HL-60 (cell line): ENCODE data around the gene NRP1.

ENCODE experiments used
- DNase-seq, 2 experiments: peaks; one replicate each; pipeline ENCODE4 v3.0.0-alpha.2; 2010 to 2020; ENCODE audit warnings: low read depth in 1 of 2, low spot score in 1 of 2
- H3K27ac ChIP-seq: fragments of 250-450 bp; sonication (Bioruptor Pico); replicated peaks from 2 replicates; pipeline ENCODE4 v1.5.1; 2020; ENCODE audit warnings: mild to moderate bottlenecking, moderate library complexity
- H3K27me3 ChIP-seq: fragments of 250-450 bp; sonication (Bioruptor Pico); 2 replicates; pipeline ENCODE4 v1.5.1; 2021; ENCODE audit warnings: mild to moderate bottlenecking, moderate library complexity; ENCODE audit not compliant: insufficient read depth, poor library complexity, severe bottlenecking
- H3K4me3 ChIP-seq: replicated peaks from 2 replicates; pipeline ENCODE4 v1.5.1; 2011; ENCODE audit warnings: mild to moderate bottlenecking, control low read depth, low read length; ENCODE audit not compliant: insufficient read depth
- GABPA ChIP-seq: IDR thresholded peaks from 2 replicates; pipeline ENCODE4 v1.6.1; 2012; ENCODE audit warnings: low read depth
- POLR2AphosphoS5 ChIP-seq: IDR thresholded peaks from 2 replicates; pipeline ENCODE4 v1.6.1; 2012; ENCODE audit warnings: low read depth
- REST ChIP-seq: IDR thresholded peaks from 2 replicates; pipeline ENCODE4 v1.6.1; 2012; ENCODE audit warnings: low read depth; ENCODE audit not compliant: insufficient replicate concordance
- SPI1 ChIP-seq: IDR thresholded peaks from 2 replicates; pipeline ENCODE4 v1.6.1; 2012; ENCODE audit warnings: low read depth, mild to moderate bottlenecking, borderline replicate concordance
- TF ChIP-seq, protein P1 (sequence below): IDR thresholded peaks from one replicate; pipeline ENCODE4 v1.5.1; 2011; ENCODE audit warnings: low read length, control low read depth, inconsistent platforms; ENCODE audit not compliant: insufficient read depth

The NRP1 gene

DNA sequence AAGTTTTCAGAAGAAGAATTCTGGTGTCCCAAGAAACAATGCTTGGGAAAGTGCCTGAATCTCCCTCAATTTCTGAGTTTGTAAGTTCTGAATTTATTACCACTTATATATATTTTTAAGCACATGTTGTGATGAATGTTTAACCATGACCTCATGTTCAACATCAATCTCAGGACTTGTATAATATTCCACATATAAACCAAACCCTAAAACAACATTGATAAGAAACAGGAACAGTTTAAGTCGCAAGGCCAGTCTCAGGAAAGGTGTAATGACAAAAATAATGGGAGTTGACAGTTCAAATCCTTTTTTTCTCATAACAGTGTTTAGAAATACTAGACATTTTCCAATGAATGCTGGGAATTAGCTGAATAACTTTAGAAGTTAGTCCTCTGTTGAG is 22.8 kb downstream of the NRP1 start:
- no peaks in the 10 kb centered on the region for H3K27me3 ChIP-seq
- no peak for DNase-seq
- H3K4me3 ChIP-seq = no peak overlapping the region
- no peak for TF ChIP-seq REST
- no peak overlapping the region for H3K27ac ChIP-seq

DNA sequence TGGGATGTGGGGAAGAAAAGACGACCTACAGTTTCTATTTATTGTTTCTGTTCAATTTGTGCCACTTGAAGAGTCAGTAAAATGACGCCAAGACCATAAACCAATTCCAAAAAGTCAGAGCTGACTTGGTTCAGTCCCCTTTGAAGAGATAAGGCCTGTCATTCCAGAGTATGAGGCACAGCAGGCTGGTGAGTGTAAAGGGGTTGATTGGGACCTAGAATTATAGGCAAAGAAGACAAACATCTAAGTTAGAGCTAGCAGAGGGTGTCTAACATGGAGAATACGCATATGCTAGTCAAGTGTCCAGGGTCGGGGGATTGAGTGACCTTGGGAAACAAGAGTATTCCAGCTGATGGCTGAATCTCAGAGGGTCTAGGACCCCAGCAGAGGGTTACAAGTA is 23.6 kb downstream of the NRP1 start:
- no peak for DNase-seq
- Histone ChIP-seq H3K4me3 (no peak overlapping the region), H3K27ac (no peak overlapping the region), H3K27me3 (no peaks in the 10 kb centered on the region)
- no peak for TF ChIP-seq REST
- no peak for TF ChIP-seq SPI1

DNA sequence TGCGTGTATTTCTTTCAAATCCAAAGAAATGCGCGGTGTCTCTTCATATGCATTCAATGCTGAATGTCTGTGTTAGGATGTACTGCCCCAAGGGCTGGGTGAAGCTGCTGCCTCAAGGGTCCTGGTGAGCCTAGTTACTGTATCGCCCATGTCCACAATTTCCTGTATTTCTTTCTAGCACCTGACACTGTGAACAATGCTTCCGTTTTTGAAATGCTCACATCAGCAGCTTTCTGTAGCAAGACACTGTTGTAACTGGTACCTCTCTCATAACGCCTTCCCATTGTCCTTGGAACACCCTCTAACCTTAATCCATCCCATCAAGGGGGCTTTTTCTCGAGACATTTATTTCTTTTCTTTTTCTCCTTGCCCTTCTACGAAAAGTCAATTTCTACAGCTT is 25.1 kb downstream of the NRP1 start:
- no peaks in the 10 kb centered on the region for H3K27me3 ChIP-seq
- DNase-seq = peak in 1 of 2 experiments; percentile 12
- TF ChIP-seq GABPA (no peak), POLR2AphosphoS5 (no peak), REST (no peak), SPI1 (no peak)
- TF ChIP-seq, protein P1, sequence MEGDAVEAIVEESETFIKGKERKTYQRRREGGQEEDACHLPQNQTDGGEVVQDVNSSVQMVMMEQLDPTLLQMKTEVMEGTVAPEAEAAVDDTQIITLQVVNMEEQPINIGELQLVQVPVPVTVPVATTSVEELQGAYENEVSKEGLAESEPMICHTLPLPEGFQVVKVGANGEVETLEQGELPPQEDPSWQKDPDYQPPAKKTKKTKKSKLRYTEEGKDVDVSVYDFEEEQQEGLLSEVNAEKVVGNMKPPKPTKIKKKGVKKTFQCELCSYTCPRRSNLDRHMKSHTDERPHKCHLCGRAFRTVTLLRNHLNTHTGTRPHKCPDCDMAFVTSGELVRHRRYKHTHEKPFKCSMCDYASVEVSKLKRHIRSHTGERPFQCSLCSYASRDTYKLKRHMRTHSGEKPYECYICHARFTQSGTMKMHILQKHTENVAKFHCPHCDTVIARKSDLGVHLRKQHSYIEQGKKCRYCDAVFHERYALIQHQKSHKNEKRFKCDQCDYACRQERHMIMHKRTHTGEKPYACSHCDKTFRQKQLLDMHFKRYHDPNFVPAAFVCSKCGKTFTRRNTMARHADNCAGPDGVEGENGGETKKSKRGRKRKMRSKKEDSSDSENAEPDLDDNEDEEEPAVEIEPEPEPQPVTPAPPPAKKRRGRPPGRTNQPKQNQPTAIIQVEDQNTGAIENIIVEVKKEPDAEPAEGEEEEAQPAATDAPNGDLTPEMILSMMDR = no peak
- H3K4me3 ChIP-seq = no peak overlapping the region
- H3K27ac ChIP-seq = no peak overlapping the region

GRCh38 chr10:33307835-33308234 is 26.6 kb downstream of the NRP1 start:
- Histone ChIP-seq H3K27me3 (no peaks in the 10 kb centered on the region), H3K27ac (no peak overlapping the region), H3K4me3 (no peak overlapping the region)
- no peak for DNase-seq
- no peak for TF ChIP-seq GABPA
- no peak for TF ChIP-seq SPI1
- TF ChIP-seq, protein P1 = no peak
- TF ChIP-seq REST = no peak
- no peak for TF ChIP-seq POLR2AphosphoS5
